Dedifferentiated amniotic fluid mesenchymal stem cell (primary cell): ENCODE results near the gene TMEM50A.
A peak's percentile ranks its signal among the peaks of the same experiment; 100 is the strongest.
"Not testable (repeated sequence)": the region's sequence is repeated elsewhere in the genome, so short reads cannot be mapped to it uniquely, and the experiment has no call there.

Source experiments
- DNase-seq: peaks from one replicate; pipeline ENCODE4 v3.0.0-alpha.2; 2016; ENCODE audit errors: extremely low spot score

The TMEM50A gene

GRCh38 chr1:25336922-25337354 is 1.2 kb upstream of the TMEM50A start:
- DNase-seq, result not testable (repeated sequence)

- not testable (repeated sequence) for DNase-seq
Observed at GRCh38 chr1:25337483-25338187, 499 bp upstream of the TMEM50A start.

GRCh38 chr1:25338986-25339385 is 852 bp downstream of the TMEM50A start:
- no peak for DNase-seq

GRCh38 chr1:25341746-25342145 is 3.6 kb downstream of the TMEM50A start:
- DNase-seq, result no peak

GRCh38 chr1:25342846-25343245 is 4.7 kb downstream of the TMEM50A start:
- DNase-seq, result no peak

GRCh38 chr1:25343872-25344271 is 5.7 kb downstream of the TMEM50A start:
- peak; percentile 87 for DNase-seq

GRCh38 chr1:25347556-25347955 is 9.4 kb downstream of the TMEM50A start:
- no peak for DNase-seq

GRCh38 chr1:25349606-25350005 is 11.5 kb downstream of the TMEM50A start:
- DNase-seq, result no peak

- DNase-seq, result no peak
Observed at GRCh38 chr1:25355841-25356395, 17.8 kb downstream of the TMEM50A start.

- no peak for DNase-seq
Observed at GRCh38 chr1:25356441-25356840, 18.3 kb downstream of the TMEM50A start.

GRCh38 chr1:25356848-25357247 is 18.7 kb downstream of the TMEM50A start:
- peak; percentile 30 for DNase-seq

GRCh38 chr1:25360596-25361581 is 22.8 kb downstream of the TMEM50A start:
- DNase-seq, result no peak

- DNase-seq, result no peak
Observed at GRCh38 chr1:25361901-25362300, 23.8 kb downstream of the TMEM50A start.

- DNase-seq, result not testable (repeated sequence)
Observed at GRCh38 chr1:25362634-25363559, 24.8 kb downstream of the TMEM50A start.

- DNase-seq, result no peak
Observed at GRCh38 chr1:25369241-25369640, 31.1 kb downstream of the TMEM50A start.

GRCh38 chr1:25369691-25370271 is 31.6 kb downstream of the TMEM50A start:
- not testable (repeated sequence) for DNase-seq

- DNase-seq, result not testable (repeated sequence)
Observed at GRCh38 chr1:25371757-25372156, 33.6 kb downstream of the TMEM50A start.

GRCh38 chr1:25378367-25378766 is 40.2 kb downstream of the TMEM50A start:
- DNase-seq, result not testable (repeated sequence)

GRCh38 chr1:25382543-25382942 is 44.4 kb downstream of the TMEM50A start:
- not testable (repeated sequence) for DNase-seq

GRCh38 chr1:25383090-25383489 is 45.0 kb downstream of the TMEM50A start:
- DNase-seq, result peak; percentile 15

- DNase-seq, result not testable (repeated sequence)
Observed at GRCh38 chr1:25383875-25384274, 45.7 kb downstream of the TMEM50A start.
